ENCODE results near the gene CCDC175.

GRCh38 chr14:59510966-59511365, 65.6 kb downstream of the CCDC175 start:
- TF ChIP-seq CTCF (IDR thresholded peaks at IDR 0.05) (no peak), POLR2A (IDR thresholded peaks at IDR 0.05) (no peak), POLR2AphosphoS5 (IDR thresholded peaks at IDR 0.05) (no peak)

Data from gastroesophageal sphincter (tissue), 3 donors.